H1 (cell line): ENCODE data around the gene CALM3. TPM values are rescaled to one million over a fixed set of nuclear protein-coding genes. Genes with fewer than 3 reads are reported as not detected.

Experiments
- CTCF ChIA-PET: fragments of 300-600 bp; sonication (Branson Sonifier 250); formaldehyde crosslinking; loops from one replicate; lab custom pipeline; 2021; ENCODE audit not compliant: partially characterized antibody; lab: Charles Lee
- POLR2A ChIA-PET: fragments of 300-600 bp; sonication (Branson Sonifier 250); formaldehyde crosslinking; loops from one replicate; lab custom pipeline; 2021; ENCODE audit warnings: inconsistent platforms; ENCODE audit not compliant: partially characterized antibody; lab: Charles Lee
- DNase-seq, 2 experiments: peaks; one replicate each; pipeline versions ENCODE4 v3.0.0 to v3.0.0-alpha.2; 2010 to 2022; ENCODE audit warnings: low spot score in 2 of 2, low read depth in 1 of 2, mixed read lengths in 1 of 2
- FAIRE-seq: peaks from 2 replicates; lab custom pipeline; 2011; peaks lifted over from hg19 to GRCh38; lab: Jason Lieb, UNC
- H2AFZ ChIP-seq: 2 replicates; pipeline ENCODE4 v1.8.1; 2012; ENCODE audit warnings: low read length, inconsistent platforms
- H2AK5ac ChIP-seq: 2 replicates; pipeline ENCODE4 v1.6.1; 2013; ENCODE audit warnings: low read depth, low read length
- H2BK120ac ChIP-seq: replicated peaks from 2 replicates; pipeline ENCODE3; 2013; ENCODE audit warnings: low read depth, low read length, inconsistent platforms
- H2BK12ac ChIP-seq: 2 replicates; pipeline ENCODE4 v1.6.1; 2013; ENCODE audit warnings: low read depth, low read length
- H2BK15ac ChIP-seq: 2 replicates; pipeline ENCODE4 v1.6.1; 2013; ENCODE audit warnings: low read length
- H2BK20ac ChIP-seq: 2 replicates; pipeline ENCODE4 v1.6.1; 2013; ENCODE audit warnings: low read length
- H2BK5ac ChIP-seq: 2 replicates; pipeline ENCODE4 v1.6.1; 2013; ENCODE audit warnings: low read depth, low read length
- H3K14ac ChIP-seq: 2 replicates; pipeline ENCODE4 v1.6.1; 2013; ENCODE audit warnings: inconsistent platforms; ENCODE audit not compliant: insufficient read length
- H3K18ac ChIP-seq: 2 replicates; pipeline ENCODE4 v1.6.1; 2013; ENCODE audit warnings: low read length; ENCODE audit errors: extremely low read depth
- H3K23ac ChIP-seq: 2 replicates; pipeline ENCODE4 v1.6.1; 2013; ENCODE audit warnings: inconsistent platforms; ENCODE audit not compliant: insufficient read length
- H3K23me2 ChIP-seq: 2 replicates; pipeline ENCODE4 v1.6.1; 2013; ENCODE audit warnings: low read depth, low read length
- H3K27ac ChIP-seq: 2 replicates; pipeline ENCODE4 v1.6.1; 2011; ENCODE audit warnings: low read depth, low read length, inconsistent platforms
- H3K27me3 ChIP-seq, 4 experiments: replicated peaks in 1 of 4; 1 replicate in 1 of 4; 2 replicates in 3 of 4; pipeline versions ENCODE4 v1.6.1 to v1.8.1; 2011 to 2013; ENCODE audit warnings: low read length in 3 of 4, mild to moderate bottlenecking in 3 of 4, inconsistent platforms in 2 of 4, mixed read lengths in 2 of 4, moderate library complexity in 1 of 4; ENCODE audit not compliant: control insufficient read depth in 3 of 4, insufficient read depth in 3 of 4; ENCODE audit errors: extremely low read depth in 1 of 4
- H3K36me3 ChIP-seq, 4 experiments: 2 replicates each; pipeline versions ENCODE4 v1.6.1 to v1.8.1; 2011 to 2013; ENCODE audit warnings: mild to moderate bottlenecking in 4 of 4, low read length in 3 of 4, moderate library complexity in 2 of 4, control low read depth in 1 of 4, inconsistent platforms in 1 of 4; ENCODE audit not compliant: insufficient read depth in 4 of 4, control insufficient read depth in 2 of 4
- H3K4ac ChIP-seq: replicated peaks from 2 replicates; pipeline ENCODE3; 2013; ENCODE audit warnings: low read length, low read depth, mixed read lengths, inconsistent platforms; ENCODE audit not compliant: insufficient read length
- H3K4me1 ChIP-seq, 4 experiments: replicated peaks in 1 of 4; 1 replicate in 1 of 4; 2 replicates in 3 of 4; pipeline versions ENCODE4 v1.6.1 to v1.8.1; 2011 to 2013; ENCODE audit warnings: low read length in 3 of 4, inconsistent platforms in 2 of 4, mixed read lengths in 1 of 4; ENCODE audit not compliant: insufficient read depth in 4 of 4, control insufficient read depth in 3 of 4
- H3K4me2 ChIP-seq, 2 experiments: 2 replicates each; pipeline versions ENCODE4 v1.6.1 to v1.8.1; 2011 to 2013; ENCODE audit warnings: low read depth in 2 of 2, low read length in 2 of 2, control low read depth in 1 of 2, inconsistent platforms in 1 of 2, mild to moderate bottlenecking in 1 of 2; ENCODE audit not compliant: insufficient read depth in 1 of 2
- H3K4me3 ChIP-seq, 4 experiments: fragments of 200-600, 300-600 bp in 1 of 4; sonication (generic), shearing (Covaris generic), sonication (Bioruptor Twin) in 1 of 4; 2 replicates each; pipeline versions ENCODE4 v1.5.1 to v1.8.1; 2011 to 2016; ENCODE audit warnings: low read length in 4 of 4, low read depth in 3 of 4, control low read depth in 2 of 4, inconsistent platforms in 2 of 4, mild to moderate bottlenecking in 2 of 4, mixed read lengths in 1 of 4, moderate library complexity in 1 of 4; ENCODE audit not compliant: insufficient read depth in 2 of 4; ENCODE audit errors: extremely low read depth in 1 of 4
- H3K56ac ChIP-seq: replicated peaks from 2 replicates; pipeline ENCODE3; 2013; ENCODE audit warnings: low read depth, mild to moderate bottlenecking, mixed read lengths, low read length, inconsistent platforms; ENCODE audit not compliant: insufficient read length
- H3K79me1 ChIP-seq: 2 replicates; pipeline ENCODE4 v1.6.1; 2013; ENCODE audit warnings: low read depth, low read length, control low read depth
- H3K79me2 ChIP-seq, 2 experiments: 2 replicates each; pipeline versions ENCODE4 v1.6.1 to v1.8.1; 2012 to 2013; ENCODE audit warnings: low read length in 2 of 2, mild to moderate bottlenecking in 2 of 2, inconsistent platforms in 1 of 2; ENCODE audit not compliant: insufficient read depth in 2 of 2, control insufficient read depth in 1 of 2
- H3K9ac ChIP-seq, 4 experiments: replicated peaks in 1 of 4; 1 replicate in 1 of 4; 2 replicates in 3 of 4; pipeline versions ENCODE4 v1.6.1 to v1.8.1; 2011 to 2013; ENCODE audit warnings: low read depth in 3 of 4, low read length in 3 of 4, control low read depth in 2 of 4, mild to moderate bottlenecking in 2 of 4, moderate library complexity in 2 of 4, inconsistent platforms in 1 of 4; ENCODE audit errors: extremely low read depth in 1 of 4
- H3K9me3 ChIP-seq, 2 experiments: 2 replicates each; pipeline versions ENCODE4 v1.6.1 to v1.8.1; 2012 to 2013; ENCODE audit warnings: mild to moderate bottlenecking in 2 of 2, moderate library complexity in 2 of 2, control low read depth in 1 of 2, inconsistent platforms in 1 of 2, low read depth in 1 of 2, low read length in 1 of 2, mixed read lengths in 1 of 2; ENCODE audit not compliant: insufficient read depth in 2 of 2
- H4K20me1 ChIP-seq, 2 experiments: replicated peaks in 1 of 2; 2 replicates each; pipeline versions ENCODE3 to v1.8.1; 2011 to 2013; ENCODE audit warnings: inconsistent platforms in 2 of 2, low read length in 2 of 2, mild to moderate bottlenecking in 1 of 2; ENCODE audit not compliant: insufficient read depth in 2 of 2, control insufficient read depth in 1 of 2
- H4K5ac ChIP-seq: 2 replicates; pipeline ENCODE4 v1.6.1; 2013; ENCODE audit warnings: low read length, low read depth, mixed read lengths, inconsistent platforms; ENCODE audit not compliant: insufficient read length
- H4K8ac ChIP-seq: 2 replicates; pipeline ENCODE4 v1.8.0; 2013; ENCODE audit warnings: mild to moderate bottlenecking, moderate library complexity, low read length, inconsistent platforms; ENCODE audit not compliant: insufficient read depth; ENCODE audit errors: extremely low read depth
- H4K91ac ChIP-seq: replicated peaks from 2 replicates; pipeline ENCODE3; 2013; ENCODE audit warnings: low read length, mixed read lengths, inconsistent platforms; ENCODE audit not compliant: insufficient read length
- E2F6 ChIP-seq: IDR thresholded peaks from 2 replicates; pipeline ENCODE4 v1.6.1; 2012; ENCODE audit warnings: inconsistent platforms
- SRF ChIP-seq: IDR thresholded peaks from 2 replicates; pipeline ENCODE4 v1.6.1; 2011; ENCODE audit warnings: mild to moderate bottlenecking, low read depth, low read length, moderate library complexity
- WGBS, 2 experiments: shearing (Covaris generic) in 1 of 2; methylation state at CpG; one replicate each; pipeline versions ENCODE4 v1.1.6 to v1.1.7; 2013 to 2015; ENCODE audit warnings: low lambda C conversion rate in 2 of 2, mixed read lengths in 2 of 2, inconsistent platforms in 1 of 2, low coverage in 1 of 2, missing lambda C conversion rate in 1 of 2; ENCODE audit not compliant: insufficient replicate concordance in 2 of 2, insufficient coverage in 1 of 2, insufficient read length in 1 of 2; ENCODE audit errors: extremely low coverage in 1 of 2, missing lambda C conversion rate in 1 of 2; 5-methylcytosine and 5-hydroxymethylcytosine counted together
- polyA plus RNA-seq, 7 experiments: library from polyadenylated mRNA; depleted of rRNA in 3 of 7; stranded (reverse) in 5 of 7; unstranded in 2 of 7; fragments of >200 nt in 5 of 7; fragments of 200-250 nt in 2 of 7; gene quantifications; 1 replicate in 5 of 7; 2 replicates in 1 of 7; 4 replicates in 1 of 7; pipeline versions ENCODE4 v1.2.1 to v1.2.3, GENCODE V29; 2011 to 2013; ENCODE audit warnings: missing spikeins in 2 of 7, mixed read lengths in 2 of 7
- total RNA-seq: library from RNA; stranded (reverse); fragmentation: NEBNext Ultra II Directional; extraction: Animal tissue kit (Norgen Biotek cat#: 25700); gene quantifications from 2 replicates; pipeline ENCODE4 v1.2.1, GENCODE V29; 2021

CALM3 gene
- total and polyA plus RNA-seq, 2 of the 8 experiments (the other 6 are each of a cell fraction or from before 2014, with no cell fraction given) = 315 to 326 TPM

- Histone ChIP-seq H3K79me1 (no peaks in the 10 kb centered on the region), H4K8ac (no peak overlapping the region), H3K79me2 (no peaks in the 10 kb centered on the region), H3K27ac (no peak overlapping the region), H3K4me1 (peaks cover 4 to 21% (median 9%) of the 10 kb centered on the region in 4 experiments), H4K5ac (no peak overlapping the region), H2BK15ac (no peak overlapping the region), H3K27me3 (peaks cover 5 to 26% (median 14%) of the 10 kb centered on the region in 4 experiments), H3K4me3 (no peak overlapping the region), H2AK5ac (0 out of 2 replicates have a peak overlapping the region, but pooled peaks have one; percentile 53), H3K4ac (no peak overlapping the region), H3K23me2 (peaks cover 1% of the 10 kb centered on the region; the same call in 1 of the 2 replicates), H2BK20ac (no peak overlapping the region), H3K23ac (no peak overlapping the region), H3K4me2 (peak overlapping the region; percentile 8 to 48), H3K9ac (no peak overlapping the region), H3K9me3 (no peaks in the 10 kb centered on the region), H2BK12ac (peak overlapping the region; percentile 92), H4K91ac (no peak overlapping the region), H3K56ac (no peak overlapping the region), H3K36me3 (no peaks in the 10 kb centered on the region), H4K20me1 (no peaks in the 10 kb centered on the region), H2BK5ac (no peak overlapping the region), H3K18ac (no peak overlapping the region; the same call in 1 of the 2 replicates), H3K14ac (no peak overlapping the region), H2BK120ac (no peak overlapping the region), H2AFZ (peak overlapping the region; percentile 84; the same call in 1 of the 2 replicates)
- DNase-seq (peak in 1 of 2 experiments; percentile 49), FAIRE-seq (peak; percentile 13)
- ChIA-PET POLR2A (no interaction called here), CTCF (interaction anchor here (0.8 to 18.2 kb wide), 3 partner anchors 24 to 38 kb away, joined by 3 to 341 read pairs (median 3); no protein-coding TSS in a partner anchor)
- TF ChIP-seq SRF = peak; percentile 73
- no peak for TF ChIP-seq E2F6
- WGBS, 2 experiments = 47% methylated on average over 13 of the region's 16 CpGs; no CpG with 5 or more reads in 1 of the 2 experiments
These were observed 53.6 kb downstream of the CALM3 start for GRCh38 chr19:46654621-46655152.
